ENCODE results near the gene STX1B. TPM values are rescaled to one million over a fixed set of nuclear protein-coding genes. Genes with fewer than 3 reads are reported as not detected.

The STX1B gene
- total and polyA plus RNA-seq, 2 of the 8 experiments (the other 6 are each of a cell fraction or from before 2014, with no cell fraction given), result 8.9 to 20.2 TPM

- DNase-seq (ENCODE audit: low read depth in 1 of 2, low spot score in 2 of 2) (peak in 1 of 2 experiments; percentile 65), FAIRE-seq (no peak)
- H3K4me1 ChIP-seq (replicated peaks in 1 of 4; ENCODE audit: control insufficient read depth in 3 of 4, insufficient read depth in 4 of 4, low read length in 3 of 4), result peaks cover 4 to 18% (median 6%) of the 10 kb centered on the region in 4 experiments
- WGBS, 2 experiments (ENCODE audit: extremely low coverage in 1 of 2, insufficient coverage in 1 of 2, insufficient read length in 1 of 2, insufficient replicate concordance in 2 of 2, low coverage in 1 of 2, low lambda C conversion rate in 2 of 2, missing lambda C conversion rate in 1 of 2), result 12% methylated on average over 21 of the region's 36 CpGs; no CpG with 5 or more reads in 1 of the 2 experiments
- no peak overlapping the region; the same call in 1 of the 2 replicates for H3K18ac ChIP-seq (ENCODE audit: extremely low read depth, low read length)
- H4K91ac ChIP-seq (replicated peaks; ENCODE audit: insufficient read length, low read length), result no peak overlapping the region
- H3K79me2 ChIP-seq (ENCODE audit: control insufficient read depth in 1 of 2, insufficient read depth in 2 of 2, low read length in 2 of 2), result peaks cover 0 to 4% of the 10 kb centered on the region in 2 experiments; a peak in 1 of 4 replicates
- no peak overlapping the region for H3K14ac ChIP-seq (ENCODE audit: insufficient read length)
- no peak overlapping the region for H3K56ac ChIP-seq (replicated peaks; ENCODE audit: insufficient read length, low read depth, low read length)
- H2BK15ac ChIP-seq (ENCODE audit: low read length), result no peak overlapping the region; the same call in 1 of the 2 replicates
- H2AK5ac ChIP-seq (ENCODE audit: low read depth, low read length), result peak overlapping the region; percentile 56; the same call in 1 of the 2 replicates
- no peak overlapping the region for H4K8ac ChIP-seq (ENCODE audit: extremely low read depth, insufficient read depth, low read length)
- H3K79me1 ChIP-seq (ENCODE audit: low read depth, low read length), result 0 out of 2 replicates have a peak, but pooled peaks cover 2% of the 10 kb centered on the region
- no peak overlapping the region for H3K9ac ChIP-seq (replicated peaks in 1 of 4; ENCODE audit: extremely low read depth in 1 of 4, low read depth in 3 of 4, low read length in 3 of 4)
- POLR2A ChIA-PET (ENCODE audit: partially characterized antibody), result interaction anchor here (1.4 to 1.6 kb wide), 2 partner anchors 24 to 25 kb away, joined by 3 to 6 read pairs; partner anchors contain the start of gene HSD3B7
- H3K36me3 ChIP-seq (ENCODE audit: control insufficient read depth in 2 of 4, insufficient read depth in 4 of 4, low read length in 3 of 4), result no peaks in the 10 kb centered on the region
- peaks cover 1% of the 10 kb centered on the region; the same call in 1 of the 2 replicates for H3K23me2 ChIP-seq (ENCODE audit: low read depth, low read length)
- peak overlapping the region; percentile 36 to 63 (median 42) for H3K4me3 ChIP-seq (ENCODE audit: extremely low read depth in 1 of 4, insufficient read depth in 2 of 4, low read depth in 3 of 4, low read length in 4 of 4)
- H2BK20ac ChIP-seq (ENCODE audit: low read length), result no peak overlapping the region
- no peak overlapping the region for H2AFZ ChIP-seq (ENCODE audit: low read length)
- no peak overlapping the region for H3K23ac ChIP-seq (ENCODE audit: insufficient read length)
- H3K4ac ChIP-seq (replicated peaks; ENCODE audit: insufficient read length, low read depth, low read length), result no peak overlapping the region
- no peak overlapping the region for H2BK120ac ChIP-seq (replicated peaks; ENCODE audit: low read depth, low read length)
- no peak overlapping the region for H4K5ac ChIP-seq (ENCODE audit: insufficient read length, low read depth, low read length)
- H4K20me1 ChIP-seq (replicated peaks in 1 of 2; ENCODE audit: control insufficient read depth in 1 of 2, insufficient read depth in 2 of 2, low read length in 2 of 2), result peaks cover 0 to 4% of the 10 kb centered on the region in 2 experiments
- H3K27me3 ChIP-seq (replicated peaks in 1 of 4; ENCODE audit: control insufficient read depth in 3 of 4, extremely low read depth in 1 of 4, insufficient read depth in 3 of 4, low read length in 3 of 4), result no peaks in the 10 kb centered on the region; a peak in 2 of 7 replicates
- H2BK5ac ChIP-seq (ENCODE audit: low read depth, low read length), result no peak overlapping the region
- H3K27ac ChIP-seq (ENCODE audit: low read depth, low read length), result no peak overlapping the region
- H3K4me2 ChIP-seq (ENCODE audit: insufficient read depth in 1 of 2, low read depth in 2 of 2, low read length in 2 of 2), result peak overlapping the region; percentile 61 to 66
- H2BK12ac ChIP-seq (ENCODE audit: low read depth, low read length), result no peak overlapping the region
- CTCF ChIA-PET (ENCODE audit: partially characterized antibody), result interaction anchor here (3.9 kb wide), 1 partner anchor 25 kb away, joined by 21 read pairs; the partner anchor contains the start of gene HSD3B7
- H3K9me3 ChIP-seq (ENCODE audit: insufficient read depth in 2 of 2, low read depth in 1 of 2, low read length in 1 of 2), result no peaks in the 10 kb centered on the region
- TF ChIP-seq E2F6 (IDR thresholded peaks at IDR 0.05) (no peak), TEAD4 (IDR thresholded peaks at IDR 0.05; ENCODE audit: low read depth, low read length) (0 out of 2 replicates have a peak, but pooled peaks have one; percentile 10), TAF7 (optimal IDR thresholded peaks at IDR 0.05; ENCODE audit: borderline replicate concordance, low read depth, low read length) (peak; percentile 16), MAFK (IDR thresholded peaks at IDR 0.05; ENCODE audit: low read depth, low read length) (no peak), ATF3 (IDR thresholded peaks at IDR 0.05; ENCODE audit: insufficient read depth, low read depth, low read length) (no peak), HDAC2 (IDR thresholded peaks at IDR 0.05; ENCODE audit: borderline replicate concordance in 1 of 2, low read depth in 2 of 2, low read length in 2 of 2) (no peak), RAD21 (IDR thresholded peaks at IDR 0.05 in 1 of 2, conservative IDR thresholded peaks at IDR 0.05 in 1 of 2; ENCODE audit: low read depth in 2 of 2, low read length in 2 of 2) (peak; percentile 12 to 43; a peak in 2 of 4 replicates), KDM4A (IDR thresholded peaks at IDR 0.05; ENCODE audit: low read depth, low read length, severe bottlenecking) (peak; percentile 45)
Observed at GRCh38 chr16:31009894-31010584, 399 bp downstream of the STX1B start.
